AG08396 (cell line): Measurements from ENCODE around the gene SIGLECL1.

Experiments
- DNase-seq: peaks from one replicate; pipeline ENCODE4 v3.0.0; 2012; ENCODE audit warnings: low spot score, mixed read lengths

The SIGLECL1 gene

DNA sequence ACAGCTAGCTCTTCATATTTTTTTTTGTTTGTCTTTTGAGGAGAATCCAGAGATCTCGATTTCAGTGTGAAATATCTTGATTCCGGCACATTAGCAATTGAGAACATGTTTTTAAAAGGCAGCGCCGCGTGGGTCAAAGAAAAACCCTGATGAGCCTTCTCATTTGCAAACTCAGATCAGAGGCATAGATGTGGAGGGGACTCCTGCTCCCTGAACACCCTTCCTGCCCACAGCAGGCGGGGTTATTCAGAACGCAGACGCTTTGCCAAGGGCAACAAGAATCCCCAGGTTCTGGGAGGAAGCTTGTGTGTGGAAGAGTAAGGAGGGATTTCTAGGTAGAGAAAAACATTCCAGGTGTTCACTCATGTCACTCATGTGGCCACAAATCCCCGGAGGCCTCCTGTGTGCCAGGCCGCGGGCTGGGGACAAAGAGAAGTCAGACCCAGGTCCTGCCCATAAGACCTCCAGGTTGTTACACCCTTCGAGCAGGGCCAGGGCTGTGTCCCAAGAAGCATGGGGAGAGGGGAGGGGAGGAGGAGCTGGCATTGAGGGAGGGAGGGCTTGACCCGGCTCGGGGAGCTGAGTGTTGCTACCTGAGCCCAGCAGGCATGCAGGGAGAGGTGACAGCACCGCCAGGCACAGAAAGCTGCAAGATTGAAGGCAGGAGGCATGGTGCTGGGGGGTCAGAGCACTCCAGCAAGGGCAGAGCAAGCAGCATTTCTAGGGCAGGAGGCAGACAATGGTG, 44.7 kb downstream of the SIGLECL1 start:
- no peak for DNase-seq

DNA sequence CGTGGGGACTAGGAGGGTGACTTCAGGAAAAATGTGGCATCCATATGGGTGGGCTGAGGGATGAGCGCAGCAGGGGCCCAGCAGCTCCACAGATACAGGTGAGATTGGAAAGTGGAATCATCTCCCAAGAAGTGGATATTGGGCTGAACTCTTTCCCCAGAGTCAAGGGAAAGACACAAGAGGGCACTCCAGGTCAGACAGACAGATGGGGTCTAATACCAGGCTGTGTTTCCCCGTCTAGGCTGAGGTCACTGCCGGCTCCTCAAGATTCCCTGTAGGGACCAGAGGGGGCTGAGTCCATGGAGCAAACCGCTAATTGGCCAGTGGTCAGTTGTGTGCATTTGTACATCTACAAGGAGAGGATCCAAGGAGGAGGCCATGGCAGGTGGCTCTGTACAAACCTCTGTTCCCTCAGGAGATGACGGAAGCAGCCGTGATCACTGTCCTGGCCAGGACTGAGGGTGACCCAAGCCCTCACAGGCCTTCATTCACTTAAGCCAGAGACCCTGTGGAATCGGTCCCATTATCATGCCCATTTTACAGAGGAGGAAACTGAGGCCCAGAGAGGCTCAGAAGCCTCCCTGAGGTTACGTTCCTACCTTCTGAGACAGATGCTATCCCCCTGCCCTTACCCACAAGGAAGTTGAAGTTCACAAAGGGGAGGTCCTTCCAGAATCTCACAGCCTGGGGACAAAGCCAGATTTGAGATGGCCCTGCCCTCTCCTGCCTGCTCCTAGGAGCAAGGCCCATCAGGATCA, 45.6 kb downstream of the SIGLECL1 start:
- no peak for DNase-seq

DNA sequence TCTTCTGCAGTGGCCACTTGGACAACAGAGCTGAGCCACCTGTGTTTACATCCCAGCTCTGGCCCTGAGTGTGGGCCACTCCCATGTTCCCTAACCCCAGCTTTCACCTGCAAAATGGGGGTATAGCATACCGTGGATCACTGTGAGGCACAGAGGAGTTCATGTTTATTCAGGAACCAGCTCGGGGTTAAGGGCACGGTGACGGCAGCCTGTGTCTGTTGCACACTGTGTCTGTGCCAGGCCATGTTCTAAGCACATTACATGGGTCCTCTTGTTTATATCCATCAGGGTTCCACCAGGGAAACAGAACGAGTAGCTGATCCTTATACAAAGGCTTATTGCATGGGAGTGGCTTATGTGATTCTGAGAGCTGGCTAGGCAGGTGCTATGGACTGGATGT, 46.5 kb downstream of the SIGLECL1 start:
- no peak for DNase-seq

GRCh38 chr19:51301266-51301665, 50.4 kb downstream of the SIGLECL1 start:
- no peak for DNase-seq

DNA sequence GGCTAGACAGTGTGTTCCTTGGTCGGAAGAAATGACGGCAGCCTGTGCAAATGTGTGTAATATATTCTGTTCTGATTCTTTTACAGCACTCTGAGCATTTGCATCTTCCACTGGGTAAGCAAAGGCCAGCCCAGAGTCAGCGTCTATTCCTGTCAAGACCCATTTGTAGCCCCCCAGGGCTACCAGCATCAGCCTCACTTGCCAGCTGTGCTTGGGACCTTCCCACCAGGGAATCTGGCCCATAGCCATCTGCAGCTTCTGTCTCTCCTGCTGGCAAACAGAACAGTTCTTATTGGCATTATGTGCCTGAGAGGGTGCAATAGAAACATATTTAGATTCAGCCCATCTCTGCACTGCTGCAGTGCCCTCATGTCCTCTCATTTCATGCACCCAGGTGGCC, 54.6 kb downstream of the SIGLECL1 start:
- DNase-seq = no peak

GRCh38 chr19:51311351-51312257, 60.7 kb downstream of the SIGLECL1 start, which contains the start of gene IGLON5:
Gene IGLON5 (plus strand): TSS chr19:51311644. CDS start chr19:51311848, 204 bp downstream.
- no peak for DNase-seq

DNA sequence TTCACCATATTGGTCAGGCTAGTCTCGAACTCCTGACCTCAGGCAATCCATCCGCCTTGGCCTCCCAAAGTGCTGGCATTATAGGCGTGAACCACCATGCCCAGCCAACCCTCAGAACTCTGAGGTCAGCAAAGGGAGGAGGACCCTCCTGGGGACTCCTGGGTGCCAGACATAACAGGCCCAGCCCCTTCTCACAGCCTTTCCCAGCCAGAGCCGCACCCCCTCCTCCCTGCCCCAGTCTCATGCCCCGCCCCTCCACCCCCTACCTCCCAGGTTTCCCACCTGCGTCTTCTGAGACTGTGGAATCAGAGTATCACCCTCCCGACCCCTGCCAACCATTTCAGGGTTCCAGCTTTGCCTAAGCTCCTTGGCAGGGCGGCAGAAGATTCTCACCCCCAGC, 65.8 kb downstream of the SIGLECL1 start:
- no peak for DNase-seq

DNA sequence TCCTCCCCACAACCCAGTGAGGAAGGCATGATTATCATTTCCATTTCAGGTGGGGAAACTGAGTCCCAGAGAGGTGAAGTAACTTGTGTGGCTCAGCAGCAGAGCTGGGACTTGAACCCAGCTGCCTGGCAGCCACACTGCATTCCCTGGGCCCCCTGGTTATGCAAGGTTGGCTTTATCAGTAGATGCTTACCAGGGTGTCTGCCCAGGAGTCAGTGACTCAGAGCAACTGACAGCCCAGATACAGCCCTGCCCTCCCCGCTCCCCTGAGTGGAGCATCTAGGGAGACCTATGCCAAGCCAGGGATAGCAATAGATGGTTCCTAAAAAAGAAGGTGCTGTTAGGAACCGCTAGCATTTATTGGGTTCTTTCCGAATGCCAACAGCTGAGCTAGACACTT, 66.5 kb downstream of the SIGLECL1 start:
- DNase-seq = no peak

- DNase-seq = no peak
These were observed 67.1 kb downstream of the SIGLECL1 start for GRCh38 chr19:51317968-51318367.
